ENCODE results near the gene HNRNPCL1.

DNA sequence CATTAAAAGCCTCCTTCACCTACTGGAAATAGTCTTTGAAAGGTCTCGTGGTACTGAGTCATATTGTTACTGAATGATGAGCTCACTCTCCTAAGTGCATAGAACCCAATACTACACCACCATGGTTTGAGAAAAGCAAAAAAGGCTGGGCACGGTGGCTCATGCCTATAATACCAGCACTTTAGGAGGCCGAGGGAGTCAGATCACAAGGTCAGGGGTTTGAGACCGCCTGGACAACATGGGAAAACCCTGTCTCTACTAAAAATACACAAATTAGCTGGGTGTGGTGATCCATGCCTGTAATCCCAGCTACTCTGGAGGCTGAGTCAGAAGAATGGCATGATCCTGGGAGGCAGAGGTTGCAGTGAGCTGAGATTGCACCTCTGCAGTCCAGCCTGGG lies 3.3 kb upstream of the HNRNPCL1 start:
- TF ChIP-seq CTCF (IDR thresholded peaks at IDR 0.05) (no peak), POLR2A (IDR thresholded peaks at IDR 0.05) (no peak)

All from right lobe of liver (tissue), 4 donors.